Panc1 (cell line): ENCODE measurements around the gene OLIG1.

Experiments used
- POLR2AphosphoS5 ChIP-seq: IDR thresholded peaks from 2 replicates; pipeline ENCODE4 v1.6.1; 2012; ENCODE audit warnings: mild to moderate bottlenecking, low read depth, low read length, moderate library complexity
- SIN3A ChIP-seq: IDR thresholded peaks from 2 replicates; pipeline ENCODE4 v1.6.1; 2012; ENCODE audit warnings: low read depth, mild to moderate bottlenecking, low read length, moderate library complexity, borderline replicate concordance; ENCODE audit not compliant: insufficient read depth
- TF ChIP-seq, protein P1 (sequence below): fragments of 450-650 bp; IDR thresholded peaks from 2 replicates; pipeline ENCODE4 v1.5.1; 2017; ENCODE audit warnings: mild to moderate bottlenecking
- TF ChIP-seq, protein P2 (sequence below), 2 experiments: IDR thresholded peaks; 2 replicates each; pipeline ENCODE4 v1.6.1; 2011 to 2012; ENCODE audit warnings: low read depth in 2 of 2, control low read depth in 1 of 2, low read length in 1 of 2, mild to moderate bottlenecking in 1 of 2, moderate library complexity in 1 of 2; ENCODE audit not compliant: insufficient read depth in 1 of 2

DNA sequence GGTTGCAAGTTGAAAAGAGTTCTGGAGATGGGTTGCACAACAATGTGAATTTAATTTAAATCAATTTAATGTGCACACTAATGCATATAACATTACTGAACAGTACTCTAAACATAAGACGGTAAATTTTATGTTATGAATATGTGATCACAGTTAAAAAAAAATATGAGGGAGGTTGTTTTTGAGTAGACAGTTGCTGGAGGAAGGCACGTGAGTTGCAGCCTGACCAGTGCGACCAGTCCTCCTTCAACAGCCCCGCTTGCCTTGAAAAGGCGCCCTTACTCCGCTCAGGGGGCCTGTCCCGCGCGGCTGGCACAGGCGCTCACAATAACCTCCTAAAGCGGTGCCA lies 322 bp upstream of the OLIG1 start:
- TF ChIP-seq, protein P1, sequence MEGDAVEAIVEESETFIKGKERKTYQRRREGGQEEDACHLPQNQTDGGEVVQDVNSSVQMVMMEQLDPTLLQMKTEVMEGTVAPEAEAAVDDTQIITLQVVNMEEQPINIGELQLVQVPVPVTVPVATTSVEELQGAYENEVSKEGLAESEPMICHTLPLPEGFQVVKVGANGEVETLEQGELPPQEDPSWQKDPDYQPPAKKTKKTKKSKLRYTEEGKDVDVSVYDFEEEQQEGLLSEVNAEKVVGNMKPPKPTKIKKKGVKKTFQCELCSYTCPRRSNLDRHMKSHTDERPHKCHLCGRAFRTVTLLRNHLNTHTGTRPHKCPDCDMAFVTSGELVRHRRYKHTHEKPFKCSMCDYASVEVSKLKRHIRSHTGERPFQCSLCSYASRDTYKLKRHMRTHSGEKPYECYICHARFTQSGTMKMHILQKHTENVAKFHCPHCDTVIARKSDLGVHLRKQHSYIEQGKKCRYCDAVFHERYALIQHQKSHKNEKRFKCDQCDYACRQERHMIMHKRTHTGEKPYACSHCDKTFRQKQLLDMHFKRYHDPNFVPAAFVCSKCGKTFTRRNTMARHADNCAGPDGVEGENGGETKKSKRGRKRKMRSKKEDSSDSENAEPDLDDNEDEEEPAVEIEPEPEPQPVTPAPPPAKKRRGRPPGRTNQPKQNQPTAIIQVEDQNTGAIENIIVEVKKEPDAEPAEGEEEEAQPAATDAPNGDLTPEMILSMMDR: no peak
- TF ChIP-seq POLR2AphosphoS5: no peak
- TF ChIP-seq, protein P2, sequence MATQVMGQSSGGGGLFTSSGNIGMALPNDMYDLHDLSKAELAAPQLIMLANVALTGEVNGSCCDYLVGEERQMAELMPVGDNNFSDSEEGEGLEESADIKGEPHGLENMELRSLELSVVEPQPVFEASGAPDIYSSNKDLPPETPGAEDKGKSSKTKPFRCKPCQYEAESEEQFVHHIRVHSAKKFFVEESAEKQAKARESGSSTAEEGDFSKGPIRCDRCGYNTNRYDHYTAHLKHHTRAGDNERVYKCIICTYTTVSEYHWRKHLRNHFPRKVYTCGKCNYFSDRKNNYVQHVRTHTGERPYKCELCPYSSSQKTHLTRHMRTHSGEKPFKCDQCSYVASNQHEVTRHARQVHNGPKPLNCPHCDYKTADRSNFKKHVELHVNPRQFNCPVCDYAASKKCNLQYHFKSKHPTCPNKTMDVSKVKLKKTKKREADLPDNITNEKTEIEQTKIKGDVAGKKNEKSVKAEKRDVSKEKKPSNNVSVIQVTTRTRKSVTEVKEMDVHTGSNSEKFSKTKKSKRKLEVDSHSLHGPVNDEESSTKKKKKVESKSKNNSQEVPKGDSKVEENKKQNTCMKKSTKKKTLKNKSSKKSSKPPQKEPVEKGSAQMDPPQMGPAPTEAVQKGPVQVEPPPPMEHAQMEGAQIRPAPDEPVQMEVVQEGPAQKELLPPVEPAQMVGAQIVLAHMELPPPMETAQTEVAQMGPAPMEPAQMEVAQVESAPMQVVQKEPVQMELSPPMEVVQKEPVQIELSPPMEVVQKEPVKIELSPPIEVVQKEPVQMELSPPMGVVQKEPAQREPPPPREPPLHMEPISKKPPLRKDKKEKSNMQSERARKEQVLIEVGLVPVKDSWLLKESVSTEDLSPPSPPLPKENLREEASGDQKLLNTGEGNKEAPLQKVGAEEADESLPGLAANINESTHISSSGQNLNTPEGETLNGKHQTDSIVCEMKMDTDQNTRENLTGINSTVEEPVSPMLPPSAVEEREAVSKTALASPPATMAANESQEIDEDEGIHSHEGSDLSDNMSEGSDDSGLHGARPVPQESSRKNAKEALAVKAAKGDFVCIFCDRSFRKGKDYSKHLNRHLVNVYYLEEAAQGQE (IDR thresholded peaks at IDR 0.05; ENCODE audit: insufficient read depth in 1 of 2, low read depth in 2 of 2, low read length in 1 of 2): no peak
- TF ChIP-seq SIN3A: no peak
